ENCODE data around the gene INTS15. TPM values are rescaled to one million over a fixed set of nuclear protein-coding genes. Genes with fewer than 3 reads are reported as not detected.

INTS15 gene
- total and polyA plus RNA-seq, 2 experiments from 2014 or later, result 7.0 to 27.0 TPM

- Mint-ChIP-seq H3K36me3 (ENCODE audit: low read depth) (peaks cover 9% of the 10 kb centered on the region), H3K27me3 (ENCODE audit: insufficient read depth, low read depth, poor library complexity) (peaks cover 27% of the 10 kb centered on the region), H3K27ac (no peak overlapping the region), H3K4me3 (peak overlapping the region; percentile 71), H3K4me1 (peaks cover 18% of the 10 kb centered on the region), H3K9me3 (no peaks in the 10 kb centered on the region)
- no peak overlapping the region for H3K4me2 ChIP-seq
- H3F3A ChIP-seq (replicated peaks; ENCODE audit: low read depth), result no peaks in the 10 kb centered on the region
- no peaks in the 10 kb centered on the region; the same call in 1 of the 2 replicates for H4K20me1 ChIP-seq (replicated peaks; ENCODE audit: insufficient read depth)
- H3K27me3 ChIP-seq (ENCODE audit: insufficient read depth), result no peaks in the 10 kb centered on the region
- H3K9me2 ChIP-seq (ENCODE audit: insufficient read depth), result no peaks in the 10 kb centered on the region
- no peaks in the 10 kb centered on the region for H3K36me3 ChIP-seq (ENCODE audit: insufficient read depth)
- H3K4me1 ChIP-seq (ENCODE audit: insufficient read depth), result no peaks in the 10 kb centered on the region; the same call in 1 of the 2 replicates
- no peak overlapping the region for H3K27ac ChIP-seq (ENCODE audit: low read depth)
- no peak overlapping the region for H2AFZ ChIP-seq
- H3K4me3 ChIP-seq, result no peak overlapping the region
- ATAC-seq (no peak), DNase-seq (ENCODE audit: low spot score) (no peak)
- TF ChIP-seq ZNF462 (CRISPR knock-in tag; IDR thresholded peaks at IDR 0.05), result no peak
- TF ChIP-seq EZH2phosphoT487 (IDR thresholded peaks at IDR 0.05; ENCODE audit: unreplicated experiment), result no peak
- TF ChIP-seq ZNF331 (CRISPR knock-in tag; IDR thresholded peaks at IDR 0.05; ENCODE audit: low read depth), result no peak
- TF ChIP-seq ZNF114 (CRISPR knock-in tag; IDR thresholded peaks at IDR 0.05), result no peak
- TF ChIP-seq EZH2 (IDR thresholded peaks at IDR 0.05; ENCODE audit: low read depth, unreplicated experiment), result no peak
- TF ChIP-seq NANOG (IDR thresholded peaks at IDR 0.05; ENCODE audit: borderline replicate concordance), result no peak
- no peak for TF ChIP-seq CTCF (conservative IDR thresholded peaks at IDR 0.05; ENCODE audit: low read depth in 2 of 2)
- TF ChIP-seq, protein P1, sequence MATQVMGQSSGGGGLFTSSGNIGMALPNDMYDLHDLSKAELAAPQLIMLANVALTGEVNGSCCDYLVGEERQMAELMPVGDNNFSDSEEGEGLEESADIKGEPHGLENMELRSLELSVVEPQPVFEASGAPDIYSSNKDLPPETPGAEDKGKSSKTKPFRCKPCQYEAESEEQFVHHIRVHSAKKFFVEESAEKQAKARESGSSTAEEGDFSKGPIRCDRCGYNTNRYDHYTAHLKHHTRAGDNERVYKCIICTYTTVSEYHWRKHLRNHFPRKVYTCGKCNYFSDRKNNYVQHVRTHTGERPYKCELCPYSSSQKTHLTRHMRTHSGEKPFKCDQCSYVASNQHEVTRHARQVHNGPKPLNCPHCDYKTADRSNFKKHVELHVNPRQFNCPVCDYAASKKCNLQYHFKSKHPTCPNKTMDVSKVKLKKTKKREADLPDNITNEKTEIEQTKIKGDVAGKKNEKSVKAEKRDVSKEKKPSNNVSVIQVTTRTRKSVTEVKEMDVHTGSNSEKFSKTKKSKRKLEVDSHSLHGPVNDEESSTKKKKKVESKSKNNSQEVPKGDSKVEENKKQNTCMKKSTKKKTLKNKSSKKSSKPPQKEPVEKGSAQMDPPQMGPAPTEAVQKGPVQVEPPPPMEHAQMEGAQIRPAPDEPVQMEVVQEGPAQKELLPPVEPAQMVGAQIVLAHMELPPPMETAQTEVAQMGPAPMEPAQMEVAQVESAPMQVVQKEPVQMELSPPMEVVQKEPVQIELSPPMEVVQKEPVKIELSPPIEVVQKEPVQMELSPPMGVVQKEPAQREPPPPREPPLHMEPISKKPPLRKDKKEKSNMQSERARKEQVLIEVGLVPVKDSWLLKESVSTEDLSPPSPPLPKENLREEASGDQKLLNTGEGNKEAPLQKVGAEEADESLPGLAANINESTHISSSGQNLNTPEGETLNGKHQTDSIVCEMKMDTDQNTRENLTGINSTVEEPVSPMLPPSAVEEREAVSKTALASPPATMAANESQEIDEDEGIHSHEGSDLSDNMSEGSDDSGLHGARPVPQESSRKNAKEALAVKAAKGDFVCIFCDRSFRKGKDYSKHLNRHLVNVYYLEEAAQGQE (IDR thresholded peaks at IDR 0.05; ENCODE audit: unreplicated experiment), result no peak
- no peak for TF ChIP-seq STAT1 (IDR thresholded peaks at IDR 0.05; ENCODE audit: unreplicated experiment)
- TF ChIP-seq JUNB (IDR thresholded peaks at IDR 0.05; ENCODE audit: unreplicated experiment), result no peak
- no peak for TF ChIP-seq CREB1 (CRISPR knock-in tag; IDR thresholded peaks at IDR 0.05; ENCODE audit: low read depth)
- TF ChIP-seq, protein P2, sequence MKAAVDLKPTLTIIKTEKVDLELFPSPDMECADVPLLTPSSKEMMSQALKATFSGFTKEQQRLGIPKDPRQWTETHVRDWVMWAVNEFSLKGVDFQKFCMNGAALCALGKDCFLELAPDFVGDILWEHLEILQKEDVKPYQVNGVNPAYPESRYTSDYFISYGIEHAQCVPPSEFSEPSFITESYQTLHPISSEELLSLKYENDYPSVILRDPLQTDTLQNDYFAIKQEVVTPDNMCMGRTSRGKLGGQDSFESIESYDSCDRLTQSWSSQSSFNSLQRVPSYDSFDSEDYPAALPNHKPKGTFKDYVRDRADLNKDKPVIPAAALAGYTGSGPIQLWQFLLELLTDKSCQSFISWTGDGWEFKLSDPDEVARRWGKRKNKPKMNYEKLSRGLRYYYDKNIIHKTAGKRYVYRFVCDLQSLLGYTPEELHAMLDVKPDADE (IDR thresholded peaks at IDR 0.05), result no peak
- no peak for TF ChIP-seq POLR2AphosphoS5 (IDR thresholded peaks at IDR 0.05; ENCODE audit: low read depth)
- no peaks in the 10 kb centered on the region for H3K79me2 ChIP-seq (replicated peaks; ENCODE audit: insufficient read depth)
These were observed 49.2 kb downstream of the INTS15 start for GRCh38 chr7:6639032-6639431.

Data from GM23338 (cell line).